GM19397 (cell line): ENCODE results near the gene TAC4.

Experiments used
- ATAC-seq: cut with Tn5 transposase; IDR thresholded peaks from one replicate; pipeline ENCODE4 v1.9.1; 2021; ENCODE audit warnings: mild to moderate bottlenecking, moderate library complexity; ENCODE audit not compliant: unreplicated experiment

TAC4 gene

GRCh38 chr17:49848019-49848473, at the start of gene TAC4:
Gene TAC4, minus strand, starts transcription at chr17:49848069. Its CDS starts 52 bp downstream, at chr17:49848017.
- ATAC-seq, result no peak

- no peak for ATAC-seq
Measured at GRCh38 chr17:49896860-49897259, 49.0 kb upstream of the TAC4 start.

- ATAC-seq, result no peak
Measured at GRCh38 chr17:49896222-49896621, 48.4 kb upstream of the TAC4 start.

- no peak for ATAC-seq
Measured at GRCh38 chr17:49895812-49896211, 47.9 kb upstream of the TAC4 start.

- no peak for ATAC-seq
Measured at GRCh38 chr17:49894761-49895160, 46.9 kb upstream of the TAC4 start.

GRCh38 chr17:49891694-49892389, 44.0 kb upstream of the TAC4 start:
- no peak for ATAC-seq

GRCh38 chr17:49891271-49891670, 43.4 kb upstream of the TAC4 start:
- no peak for ATAC-seq

- no peak for ATAC-seq
Measured at GRCh38 chr17:49890852-49891251, 43.0 kb upstream of the TAC4 start.

GRCh38 chr17:49890077-49890821, 42.4 kb upstream of the TAC4 start:
- no peak for ATAC-seq

- ATAC-seq, result no peak
Measured at GRCh38 chr17:49889500-49889899, 41.6 kb upstream of the TAC4 start.

GRCh38 chr17:49887744-49888360, 40.0 kb upstream of the TAC4 start:
- no peak for ATAC-seq

GRCh38 chr17:49887086-49887743, 39.3 kb upstream of the TAC4 start:
- ATAC-seq, result no peak

- no peak for ATAC-seq
Measured at GRCh38 chr17:49886036-49886435, 38.2 kb upstream of the TAC4 start.

GRCh38 chr17:49882434-49882833, 34.6 kb upstream of the TAC4 start:
- no peak for ATAC-seq

GRCh38 chr17:49881054-49881402, 33.2 kb upstream of the TAC4 start:
- no peak for ATAC-seq

- ATAC-seq, result peak; percentile 64
Measured at GRCh38 chr17:49880291-49881053, 32.6 kb upstream of the TAC4 start.

GRCh38 chr17:49878931-49879904, 31.3 kb upstream of the TAC4 start:
- no peak for ATAC-seq

GRCh38 chr17:49875685-49876084, 27.8 kb upstream of the TAC4 start:
- ATAC-seq, result no peak

GRCh38 chr17:49874911-49875310, 27.0 kb upstream of the TAC4 start:
- ATAC-seq, result no peak

GRCh38 chr17:49873926-49874325, 26.1 kb upstream of the TAC4 start:
- no peak for ATAC-seq
